ENCODE data around the gene TCN2.
"Not testable (repeated sequence)": the region's sequence is repeated elsewhere in the genome, so short reads cannot be mapped to it uniquely, and the experiment has no call there.

TCN2 gene

GRCh38 chr22:30606455-30607299 is at the start of gene TCN2:
Gene TCN2 (plus strand): TSS chr22:30607174. CDS start chr22:30607332, 158 bp downstream.
- DNase-seq = peak; percentile 86

GRCh38 chr22:30557243-30557642 is 49.7 kb upstream of the TCN2 start:
- no peak for DNase-seq

- no peak for DNase-seq
These were observed 47.1 kb upstream of the TCN2 start for GRCh38 chr22:30559889-30560288.

GRCh38 chr22:30560643-30561202 is 46.3 kb upstream of the TCN2 start:
- DNase-seq = not testable (repeated sequence)

- no peak for DNase-seq
These were observed 45.4 kb upstream of the TCN2 start for GRCh38 chr22:30561402-30562189.

- DNase-seq = no peak
These were observed 44.6 kb upstream of the TCN2 start for GRCh38 chr22:30562366-30562765.

GRCh38 chr22:30564045-30564760 is 42.8 kb upstream of the TCN2 start:
- DNase-seq = no peak

- DNase-seq = no peak
These were observed 42.2 kb upstream of the TCN2 start for GRCh38 chr22:30564761-30565119.

GRCh38 chr22:30565341-30565740 is 41.6 kb upstream of the TCN2 start:
- DNase-seq = peak; percentile 10

- no peak for DNase-seq
These were observed 40.8 kb upstream of the TCN2 start for GRCh38 chr22:30566125-30566524.

GRCh38 chr22:30567277-30567676 is 39.7 kb upstream of the TCN2 start:
- not testable (repeated sequence) for DNase-seq

GRCh38 chr22:30568137-30568805 is 38.7 kb upstream of the TCN2 start:
- DNase-seq = no peak

GRCh38 chr22:30569674-30570202 is 37.2 kb upstream of the TCN2 start:
- no peak for DNase-seq

- DNase-seq = no peak
These were observed 34.8 kb upstream of the TCN2 start for GRCh38 chr22:30572210-30572609.

- peak; percentile 52 for DNase-seq
These were observed 34.0 kb upstream of the TCN2 start for GRCh38 chr22:30572840-30573593.

- peak; percentile 28 for DNase-seq
These were observed 33.3 kb upstream of the TCN2 start for GRCh38 chr22:30573594-30574094.

GRCh38 chr22:30574095-30574981 is 32.6 kb upstream of the TCN2 start, which contains the start of gene GAL3ST1:
Gene GAL3ST1 (minus strand): TSS chr22:30574665. CDS start chr22:30557392, 17,273 bp downstream.
- peak; percentile 86 for DNase-seq

- peak; percentile 66 for DNase-seq
These were observed 31.8 kb upstream of the TCN2 start for GRCh38 chr22:30574997-30575671.

GRCh38 chr22:30575859-30576258 is 31.1 kb upstream of the TCN2 start:
- no peak for DNase-seq

All from midbrain (tissue), 1 donor.